Lower leg skin (tissue), 3 donors: Measurements from ENCODE around the gene ZBTB47.

ENCODE experiments used
- CTCF ChIP-seq, 3 donors: fragments of 450-650 bp; IDR thresholded peaks; one replicate each; pipeline ENCODE4 v1.5.1; 2016; ENCODE audit warnings: antibody characterized with exemption in 3 of 3, mild to moderate bottlenecking in 3 of 3, moderate library complexity in 2 of 3
- POLR2A ChIP-seq, 2 donors: fragments of 450-650 bp; IDR thresholded peaks; one replicate each; pipeline ENCODE4 v1.6.1; 2016 to 2017; ENCODE audit warnings: antibody characterized with exemption in 2 of 2, mild to moderate bottlenecking in 1 of 2, moderate library complexity in 1 of 2

- TF ChIP-seq POLR2A (IDR thresholded peaks at IDR 0.05) (no peak), CTCF (IDR thresholded peaks at IDR 0.05) (no peak)
These were observed 50.2 kb downstream of the ZBTB47 start for GRCh38 chr3:42703695-42704025.
